Vagina (tissue), 2 donors: Measurements from ENCODE around the gene SLX1B. TPM values are rescaled to one million over a fixed set of nuclear protein-coding genes. Genes with fewer than 3 reads are reported as not detected.
A peak's percentile ranks its signal among the peaks of the same experiment; 100 is the strongest.
"Not testable (repeated sequence)": the region's sequence is repeated elsewhere in the genome, so short reads cannot be mapped to it uniquely, and the experiment has no call there.

Experiments used
- DNase-seq, 2 donors: peaks; one replicate each; pipeline ENCODE4 v3.0.0-alpha.2; 2017; ENCODE audit errors: extremely low spot score in 2 of 2
- H3K27ac ChIP-seq: fragments of 200-600 bp; sonication (generic); one replicate; pipeline ENCODE4 v1.5.1; 2019
- H3K27me3 ChIP-seq: fragments of 200-600 bp; sonication (generic); one replicate; pipeline ENCODE4 v1.5.1; 2019
- H3K36me3 ChIP-seq, 2 donors: fragments of 200-600 bp; sonication (generic); one replicate each; pipeline ENCODE4 v1.5.1; 2017 to 2019
- H3K4me1 ChIP-seq: fragments of 200-600 bp; sonication (generic); one replicate; pipeline ENCODE4 v1.5.1; 2019
- H3K4me3 ChIP-seq, 2 donors: fragments of 200-600 bp; sonication (generic); 1 replicate in 1 of 2; 2 replicates in 1 of 2; pipeline ENCODE4 v1.5.1; 2016 to 2019
- H3K9me3 ChIP-seq: fragments of 200-600 bp; sonication (generic); one replicate; pipeline ENCODE4 v1.5.1; 2019
- intact Hi-C: fragments of 100-400 bp; cut with DNase I; formaldehyde crosslinking; loops from one replicate; pipeline ENCODE4 v1.15.1; 2023
- total RNA-seq: library from RNA; depleted of rRNA; stranded (reverse); fragments of >200 nt; gene quantifications from one replicate; pipeline ENCODE4 v1.2.3, GENCODE V29; 2016

SLX1B gene
- total RNA-seq: 18.9 TPM

GRCh38 chr16:29454269-29454668 lies at the start of gene SLX1B, which contains the start of gene BOLA2:
Gene SLX1B, plus strand, starts transcription at chr16:29454533.
Gene BOLA2, minus strand, starts transcription at chr16:29454351. Its CDS starts 98 bp downstream, at chr16:29454253.
- H3K27ac ChIP-seq, H3K36me3 ChIP-seq, H3K4me1 ChIP-seq, H3K27me3 ChIP-seq, H3K9me3 ChIP-seq, H3K4me3 ChIP-seq, DNase-seq, intact Hi-C loops: not testable (repeated sequence)

GRCh38 chr16:29405249-29405648 lies 49.1 kb upstream of the SLX1B start:
- H3K4me3 ChIP-seq, H3K27me3 ChIP-seq, DNase-seq, H3K9me3 ChIP-seq, intact Hi-C loops, H3K36me3 ChIP-seq, H3K27ac ChIP-seq, H3K4me1 ChIP-seq: not testable (repeated sequence)

GRCh38 chr16:29423587-29423986 lies 30.7 kb upstream of the SLX1B start:
- H3K36me3 ChIP-seq, H3K4me3 ChIP-seq, H3K27me3 ChIP-seq, H3K27ac ChIP-seq, DNase-seq, H3K9me3 ChIP-seq, intact Hi-C loops, H3K4me1 ChIP-seq: not testable (repeated sequence)

GRCh38 chr16:29425390-29425789 lies 28.9 kb upstream of the SLX1B start:
- H3K36me3 ChIP-seq, H3K27me3 ChIP-seq, DNase-seq, intact Hi-C loops, H3K4me1 ChIP-seq, H3K27ac ChIP-seq, H3K9me3 ChIP-seq, H3K4me3 ChIP-seq: not testable (repeated sequence)

- H3K27ac ChIP-seq, intact Hi-C loops, H3K27me3 ChIP-seq, H3K4me1 ChIP-seq, DNase-seq, H3K4me3 ChIP-seq, H3K36me3 ChIP-seq, H3K9me3 ChIP-seq: not testable (repeated sequence)
Measured at GRCh38 chr16:29453754-29454153, 579 bp upstream of the SLX1B start.

GRCh38 chr16:29454828-29455227 lies 495 bp downstream of the SLX1B start:
- DNase-seq, H3K9me3 ChIP-seq, intact Hi-C loops, H3K27me3 ChIP-seq, H3K4me3 ChIP-seq, H3K27ac ChIP-seq, H3K4me1 ChIP-seq, H3K36me3 ChIP-seq: not testable (repeated sequence)

- intact Hi-C loops, H3K9me3 ChIP-seq, DNase-seq, H3K27me3 ChIP-seq, H3K27ac ChIP-seq, H3K4me1 ChIP-seq, H3K4me3 ChIP-seq, H3K36me3 ChIP-seq: not testable (repeated sequence)
Measured at GRCh38 chr16:29457660-29458059, 3.3 kb downstream of the SLX1B start.

- DNase-seq, H3K27ac ChIP-seq, intact Hi-C loops: not testable (repeated sequence)
Measured at GRCh38 chr16:29459706-29460646, 5.6 kb downstream of the SLX1B start, which contains the start of gene SULT1A4. Gene SULT1A4, plus strand, starts transcription at chr16:29459913. Its CDS starts 1,473 bp downstream, at chr16:29461386.

GRCh38 chr16:29460647-29461030 lies 6.3 kb downstream of the SLX1B start:
- H3K4me1 ChIP-seq, H3K36me3 ChIP-seq, H3K4me3 ChIP-seq, H3K9me3 ChIP-seq, DNase-seq, intact Hi-C loops, H3K27ac ChIP-seq, H3K27me3 ChIP-seq: not testable (repeated sequence)

More at GRCh38 chr16:29459706-29460646, 5.6 kb downstream of the SLX1B start, which contains the start of gene SULT1A4:
- not testable (repeated sequence) for H3K4me1 ChIP-seq, H3K4me3 ChIP-seq, H3K36me3 ChIP-seq, H3K27me3 ChIP-seq, H3K9me3 ChIP-seq

GRCh38 chr16:29465985-29466824 lies 11.9 kb downstream of the SLX1B start:
- H3K27me3 ChIP-seq, DNase-seq, H3K4me1 ChIP-seq, H3K4me3 ChIP-seq, H3K9me3 ChIP-seq, H3K36me3 ChIP-seq, intact Hi-C loops, H3K27ac ChIP-seq: not testable (repeated sequence)

GRCh38 chr16:29466904-29467303 lies 12.6 kb downstream of the SLX1B start:
- H3K4me1 ChIP-seq, H3K36me3 ChIP-seq, intact Hi-C loops, H3K9me3 ChIP-seq, DNase-seq, H3K4me3 ChIP-seq, H3K27ac ChIP-seq, H3K27me3 ChIP-seq: not testable (repeated sequence)

- H3K27ac ChIP-seq, H3K27me3 ChIP-seq: not testable (repeated sequence)
Measured at GRCh38 chr16:29467654-29468366, 13.5 kb downstream of the SLX1B start.

GRCh38 chr16:29469660-29470059 lies 15.3 kb downstream of the SLX1B start:
- H3K36me3 ChIP-seq, H3K4me1 ChIP-seq, H3K9me3 ChIP-seq, DNase-seq, H3K27me3 ChIP-seq, intact Hi-C loops: not testable (repeated sequence)
- Histone ChIP-seq H3K4me3 (peak overlapping the region in 1 of 2 donors; percentile 25), H3K27ac (peak overlapping the region; percentile 66)

More at GRCh38 chr16:29467654-29468366, 13.5 kb downstream of the SLX1B start:
- H3K4me3 ChIP-seq, H3K36me3 ChIP-seq, DNase-seq, H3K9me3 ChIP-seq, H3K4me1 ChIP-seq, intact Hi-C loops: not testable (repeated sequence)
